Heart right ventricle (tissue), 16 donors: ENCODE data around the gene MYBPH. TPM values are rescaled to one million over a fixed set of nuclear protein-coding genes. Genes with fewer than 3 reads are reported as not detected.

Experiments
- ATAC-seq, 8 donors: fragments of 200-7000 bp; cut with Tn5 transposase; one replicate each; pipeline ENCODE4 v1.9.1; 2020; ENCODE audit warnings: mild to moderate bottlenecking in 8 of 8, moderate library complexity in 8 of 8, moderate number of reproducible peaks in 1 of 8
- DNase-seq, 2 donors: peaks; one replicate each; pipeline ENCODE4 v3.0.0-alpha.2; 2020
- H3K27ac ChIP-seq, 10 donors: fragments of 200-600 bp; sonication (generic) in 2 of 10; one replicate each; pipeline versions ENCODE4 v1.5.0 to v1.8.0; 2020 to 2022; ENCODE audit warnings: mild to moderate bottlenecking in 3 of 10
- H3K27me3 ChIP-seq, 7 donors: fragments of 200-600 bp; one replicate each; pipeline ENCODE4 v1.8.0; 2021 to 2022; ENCODE audit warnings: mild to moderate bottlenecking in 2 of 7
- H3K36me3 ChIP-seq, 9 donors: fragments of 200-600 bp; sonication (generic) in 1 of 9; one replicate each; pipeline versions ENCODE4 v1.5.0 to v1.8.0; 2020 to 2022; ENCODE audit warnings: mild to moderate bottlenecking in 2 of 9
- H3K4me1 ChIP-seq, 9 donors: fragments of 200-600 bp; sonication (generic) in 1 of 9; one replicate each; pipeline versions ENCODE4 v1.5.0 to v1.8.0; 2020 to 2022; ENCODE audit warnings: mild to moderate bottlenecking in 4 of 9
- H3K4me3 ChIP-seq, 10 donors: fragments of 200-600 bp; sonication (generic) in 2 of 10; one replicate each; pipeline versions ENCODE4 v1.5.0 to v1.8.0; 2020 to 2022; ENCODE audit warnings: mild to moderate bottlenecking in 7 of 10, moderate library complexity in 2 of 10
- H3K9me3 ChIP-seq, 11 donors: fragments of 200-600 bp in 10 of 11; sonication (generic) in 2 of 11; one replicate each; pipeline versions ENCODE4 v1.5.0 to v1.8.0; 2013 to 2022; ENCODE audit warnings: mild to moderate bottlenecking in 2 of 11, control low read depth in 1 of 11, moderate library complexity in 1 of 11
- WGBS, 2 donors: extraction: QIAGEN DNeasy Blood & Tissue Kit; methylation state at CpG; one replicate each; pipeline ENCODE4 v1.1.7; 2013; ENCODE audit warnings: inconsistent platforms in 1 of 2; 5-methylcytosine and 5-hydroxymethylcytosine counted together
- intact Hi-C, 10 donors: fragments of 100-400 bp; cut with DNase I; formaldehyde crosslinking; loops; one replicate each; pipeline versions ENCODE4 v1.11.1 to v1.14.2; 2022
- polyA plus RNA-seq, 2 donors: library from polyadenylated mRNA; stranded (reverse); fragments of 200-250 nt; gene quantifications; one replicate each; pipeline ENCODE4 v1.2.3, GENCODE V29; 2013
- total RNA-seq, 10 donors: library from RNA; stranded (reverse); fragmentation: NEBNext Ultra II Directional in 3 of 10; extraction: Animal tissue kit (Norgen Biotek cat#: 25700) in 3 of 10; gene quantifications; one replicate each; pipeline versions ENCODE4 v1.2.1 to v1.2.4, GENCODE V29; 2021 to 2023
- TF ChIP-seq, protein P1 (sequence below), 9 donors: fragments of 200-600 bp; sonication (generic) in 2 of 9; IDR thresholded peaks; one replicate each; pipeline versions ENCODE4 v1.5.0 to v1.8.0; 2021 to 2022; ENCODE audit warnings: antibody characterized with exemption in 9 of 9, mild to moderate bottlenecking in 5 of 9, moderate library complexity in 1 of 9
- donor health status: Arrhythmogenic right ventricular cardiomyopathy.
- donor health status: ischemic (EF 13 %, LVEDD 7.1; RV severe dilation, severe dysfunction).
- donor health status: healthy with polysubstance abuse.
- donor health status: DM: no; HTN: yes; CAD: no.
- donor health status: DM: no; HTN: no; CAD: no.
- donor health status: ischemic (EF 25% LVEDD 6.9; RV normal size, moderate dysfunction).
- donor health status: ischemic (EF 25% LVEDD 5.7; RV mildly dilated, moderate dysfunction).
- donor health status: healthy.
- donor health status: DM: yes; HTN: yes; CAD: no.
- donor health status: Ischemic cardiomyopathy.
- donor health status: ischemic (EF 35%, LVEDD 5.7; RV mildly dilated, moderate dysfunction).
- donor health status: nonischemic (EF 11% LVEDD 7.7; RV severe dilation, severe dysfunction).
- donor health status: DM: yes; HTN: yes; CAD: no.
- donor health status: PGD.
- donor health status: ischemic (EF 29% LVEDD 5.4; RV normal size, mild dysfunction).
- donor health status: nonischemic (EF 23%, LVEDD 6.1; RV moderate dilation, normal function).

The MYBPH gene
- total and polyA plus RNA-seq, 12 donors, result not detected

DNA sequence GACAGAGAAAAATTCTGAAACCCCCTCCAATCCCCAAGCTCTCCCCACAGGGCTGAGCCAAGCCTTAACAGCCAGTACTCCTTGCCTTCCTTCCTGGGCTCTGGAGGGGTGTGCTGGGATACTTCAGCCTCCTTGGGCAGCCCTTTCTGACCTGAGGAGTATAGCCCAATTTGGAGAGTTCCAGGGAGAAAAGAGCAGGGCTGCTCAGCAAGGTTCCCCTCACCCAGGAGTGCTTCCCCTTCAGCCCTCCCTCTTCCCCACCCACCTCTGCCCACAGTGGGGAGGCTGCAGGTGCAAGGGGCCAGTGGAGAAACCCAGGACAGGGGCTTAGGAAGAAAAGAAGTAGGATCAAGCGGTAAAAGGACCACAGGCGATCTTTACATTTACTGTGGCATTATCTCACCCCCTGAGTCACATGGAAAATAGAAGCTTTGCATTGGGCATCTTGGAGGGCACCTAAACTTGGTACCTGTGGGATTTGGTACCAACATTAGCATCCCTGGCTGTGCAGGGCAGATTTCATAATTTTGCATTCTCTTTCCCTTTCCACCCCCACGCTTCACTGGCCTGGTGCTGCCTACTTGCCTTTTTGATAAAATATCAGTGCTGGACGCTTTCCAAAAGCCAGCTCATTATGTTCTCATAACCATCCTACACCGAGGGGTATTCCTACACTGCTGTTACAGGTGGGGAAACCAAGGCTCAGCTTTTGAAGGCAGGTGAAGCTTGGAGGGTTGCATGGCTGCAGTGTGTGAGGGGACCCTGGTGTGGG, 50.9 kb downstream of the MYBPH start:
- no peak overlapping the region for H3K27ac ChIP-seq
- DNase-seq (no peak), ATAC-seq (no peak)
- H3K27me3 ChIP-seq, result peaks cover 0 to 91% (median 39%) of the 10 kb centered on the region in 7 donors
- no peak overlapping the region for H3K4me3 ChIP-seq
- TF ChIP-seq, protein P1, sequence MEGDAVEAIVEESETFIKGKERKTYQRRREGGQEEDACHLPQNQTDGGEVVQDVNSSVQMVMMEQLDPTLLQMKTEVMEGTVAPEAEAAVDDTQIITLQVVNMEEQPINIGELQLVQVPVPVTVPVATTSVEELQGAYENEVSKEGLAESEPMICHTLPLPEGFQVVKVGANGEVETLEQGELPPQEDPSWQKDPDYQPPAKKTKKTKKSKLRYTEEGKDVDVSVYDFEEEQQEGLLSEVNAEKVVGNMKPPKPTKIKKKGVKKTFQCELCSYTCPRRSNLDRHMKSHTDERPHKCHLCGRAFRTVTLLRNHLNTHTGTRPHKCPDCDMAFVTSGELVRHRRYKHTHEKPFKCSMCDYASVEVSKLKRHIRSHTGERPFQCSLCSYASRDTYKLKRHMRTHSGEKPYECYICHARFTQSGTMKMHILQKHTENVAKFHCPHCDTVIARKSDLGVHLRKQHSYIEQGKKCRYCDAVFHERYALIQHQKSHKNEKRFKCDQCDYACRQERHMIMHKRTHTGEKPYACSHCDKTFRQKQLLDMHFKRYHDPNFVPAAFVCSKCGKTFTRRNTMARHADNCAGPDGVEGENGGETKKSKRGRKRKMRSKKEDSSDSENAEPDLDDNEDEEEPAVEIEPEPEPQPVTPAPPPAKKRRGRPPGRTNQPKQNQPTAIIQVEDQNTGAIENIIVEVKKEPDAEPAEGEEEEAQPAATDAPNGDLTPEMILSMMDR (IDR thresholded peaks at IDR 0.05), result no peak
- intact Hi-C loops, result loop anchor here in 7 of 10 donors (5.0 kb wide), 4 partner anchors 43 to 93 kb away; no protein-coding TSS in a partner anchor
- no peaks in the 10 kb centered on the region for H3K9me3 ChIP-seq
- H3K4me1 ChIP-seq, result peaks cover 17 to 51% (median 38%) of the 10 kb centered on the region in 9 donors
- H3K36me3 ChIP-seq, result no peaks in the 10 kb centered on the region
- WGBS, 2 donors, result 53 to 67% methylated on average over 5 of the region's 5 CpGs

DNA sequence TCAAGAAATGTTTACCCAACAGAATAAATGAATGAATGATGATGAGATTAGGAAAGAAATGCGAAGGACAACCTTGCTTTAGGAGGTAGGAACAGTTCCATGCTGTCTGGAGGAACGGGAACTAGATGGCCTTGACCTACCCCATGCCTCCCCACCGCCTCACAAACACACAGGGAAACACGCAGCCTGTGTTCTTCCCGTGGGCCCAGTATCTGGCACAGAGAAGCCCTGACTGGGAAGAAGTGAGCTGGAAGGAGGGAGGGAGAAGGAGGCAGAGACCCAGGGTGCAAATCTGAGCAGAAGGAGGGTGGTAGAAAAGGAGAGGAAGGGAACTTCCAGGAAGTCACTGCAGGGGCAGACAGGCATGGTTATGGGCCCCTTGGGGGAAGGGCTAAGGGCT, 51.6 kb downstream of the MYBPH start:
- TF ChIP-seq, protein P1 (IDR thresholded peaks at IDR 0.05), result no peak
- ATAC-seq, result no peak
- intact Hi-C loops, result loop anchor here in 3 of 10 donors (5.0 kb wide), 3 partner anchors 48 to 93 kb away; no protein-coding TSS in a partner anchor
- Histone ChIP-seq H3K27me3 (peaks cover 0 to 98% (median 46%) of the 10 kb centered on the region in 7 donors), H3K4me3 (no peak overlapping the region), H3K9me3 (no peaks in the 10 kb centered on the region), H3K4me1 (peaks cover 11 to 43% (median 30%) of the 10 kb centered on the region in 9 donors), H3K36me3 (no peaks in the 10 kb centered on the region), H3K27ac (no peak overlapping the region)
- no peak for DNase-seq
- 48 to 74% methylated on average over 5 of the region's 5 CpGs for WGBS, 2 donors

DNA sequence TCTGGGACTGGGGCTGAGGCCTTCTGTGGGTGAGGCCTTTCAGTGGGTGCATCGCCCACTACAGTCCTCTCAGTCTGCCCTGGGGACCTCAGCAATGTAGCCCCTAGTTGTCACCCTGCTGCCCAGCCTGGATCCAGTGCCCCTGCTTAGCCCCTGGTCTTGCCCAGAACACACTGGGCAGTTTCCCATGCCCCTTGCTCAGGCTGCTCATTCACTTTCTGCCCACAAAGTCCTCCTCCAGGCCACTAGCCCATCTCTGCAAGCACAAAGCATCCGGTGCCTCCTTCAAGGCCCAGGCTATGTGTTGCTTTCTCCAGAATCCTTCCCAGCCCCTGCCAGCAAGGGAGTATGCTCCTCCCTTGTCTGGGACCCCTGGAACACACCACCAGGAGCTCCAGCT, 53.5 kb downstream of the MYBPH start:
- WGBS, 2 donors, result 96 to 100% methylated on average over 2 of the region's 2 CpGs
- no peak overlapping the region for H3K27ac ChIP-seq
- intact Hi-C loops, result loop anchor here in 3 of 10 donors (5.0 kb wide), 3 partner anchors 50 to 95 kb away; no protein-coding TSS in a partner anchor
- H3K4me1 ChIP-seq, result peaks cover 0 to 35% (median 19%) of the 10 kb centered on the region in 9 donors
- ATAC-seq, result no peak
- peaks cover 0 to 98% (median 59%) of the 10 kb centered on the region in 7 donors for H3K27me3 ChIP-seq
- TF ChIP-seq, protein P1 (IDR thresholded peaks at IDR 0.05), result no peak
- no peak for DNase-seq
- no peaks in the 10 kb centered on the region for H3K9me3 ChIP-seq
- no peak overlapping the region for H3K4me3 ChIP-seq
- H3K36me3 ChIP-seq, result no peaks in the 10 kb centered on the region

DNA sequence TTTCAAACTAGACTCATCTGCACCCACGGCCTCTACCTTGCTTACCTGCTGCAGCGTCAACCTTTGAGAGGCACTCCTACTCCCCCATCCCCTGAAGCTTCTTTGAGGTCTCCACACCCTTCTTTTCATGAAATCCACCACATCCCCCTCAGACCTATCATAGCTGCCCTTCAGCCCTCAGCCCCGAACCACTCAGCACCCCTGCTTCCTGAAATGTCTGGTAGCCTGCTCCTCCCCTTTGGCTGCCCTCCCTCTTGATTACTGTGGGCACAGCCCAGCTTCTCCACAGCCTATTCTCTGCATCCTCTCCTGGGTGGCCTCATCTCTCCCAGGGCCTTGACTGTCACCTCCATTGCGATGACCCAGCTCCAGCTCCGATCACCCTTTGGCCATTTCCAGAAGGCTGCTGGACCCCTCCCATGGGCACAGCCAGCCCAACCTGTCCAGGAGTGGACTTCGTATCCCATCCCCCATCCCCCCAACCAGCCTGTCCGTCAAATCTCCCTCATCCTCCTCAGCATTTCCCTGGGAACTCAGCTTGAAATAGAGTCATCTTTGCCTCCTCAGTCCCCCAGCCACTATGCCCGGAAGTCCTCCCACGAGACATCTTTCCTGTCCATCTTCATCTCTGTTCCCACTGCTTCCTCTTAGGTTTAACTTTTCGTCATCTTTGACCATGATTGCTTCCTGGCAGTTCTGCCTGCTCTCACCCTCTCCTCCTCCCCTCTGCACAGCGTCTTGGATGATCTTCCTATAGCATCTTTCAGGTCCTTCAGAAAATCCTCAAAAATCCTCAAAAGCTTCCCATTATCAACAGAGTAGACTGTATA, 54.2 kb downstream of the MYBPH start:
- no peak for ATAC-seq
- peaks cover 0 to 98% (median 57%) of the 10 kb centered on the region in 7 donors for H3K27me3 ChIP-seq
- TF ChIP-seq, protein P1 (IDR thresholded peaks at IDR 0.05), result no peak
- DNase-seq, result no peak
- H3K4me1 ChIP-seq, result peaks cover 0 to 27% (median 11%) of the 10 kb centered on the region in 9 donors
- 63 to 68% methylated on average over 11 of the region's 11 CpGs for WGBS, 2 donors
- H3K36me3 ChIP-seq, result no peaks in the 10 kb centered on the region
- no peak overlapping the region for H3K4me3 ChIP-seq
- intact Hi-C loops, result loop anchor here in 3 of 10 donors (5.0 kb wide), 3 partner anchors 51 to 96 kb away; no protein-coding TSS in a partner anchor
- no peak overlapping the region for H3K27ac ChIP-seq
- no peaks in the 10 kb centered on the region for H3K9me3 ChIP-seq
